Measurements from ENCODE around the gene BICRA. TPM values are rescaled to one million over a fixed set of nuclear protein-coding genes. Genes with fewer than 3 reads are reported as not detected.

BICRA gene
- polyA plus RNA-seq, 1 donor (not counting 4 experiments of a cell fraction or from before 2014, with no cell fraction given), result 0.42 TPM

GRCh38 chr19:47653856-47654255, 44.9 kb downstream of the BICRA start:
- peaks cover 50% of the 10 kb centered on the region for H3K79me2 ChIP-seq (ENCODE audit: control insufficient read depth, insufficient read depth, low read length)
- no peak overlapping the region for H3K4me3 ChIP-seq (ENCODE audit: control insufficient read depth in 2 of 3, extremely low read depth in 1 of 3, insufficient read depth in 2 of 3, low read depth in 1 of 3, low read length in 3 of 3)
- H4K20me1 ChIP-seq (ENCODE audit: control insufficient read depth, extremely low read depth, insufficient read depth, low read length), result no peaks in the 10 kb centered on the region
- H3K9ac ChIP-seq (ENCODE audit: control insufficient read depth, extremely low read depth, insufficient read depth, low read length), result no peak overlapping the region
- no peaks in the 10 kb centered on the region for H3K4me1 ChIP-seq (ENCODE audit: control insufficient read depth, extremely low read depth, insufficient read depth, low read length)
- dilution Hi-C loops (cut with MboI; ENCODE audit: extremely low pct_ligation_motif_present, low sequenced_read_pairs), result no loop called here
- FAIRE-seq, result no peak
- no peak for TF ChIP-seq EZH2 (IDR thresholded peaks at IDR 0.05; ENCODE audit: low read length)
- no peak for TF ChIP-seq CTCF (optimal IDR thresholded peaks at IDR 0.05 in 1 of 3, IDR thresholded peaks at IDR 0.05 in 1 of 3, conservative IDR thresholded peaks at IDR 0.05 in 1 of 3; ENCODE audit: extremely low read depth in 1 of 3, insufficient read depth in 2 of 3, low read length in 3 of 3)
- no peak overlapping the region for H2AFZ ChIP-seq (ENCODE audit: control insufficient read depth, low read length)
- peaks cover 4 to 7% of the 10 kb centered on the region in 2 experiments for H3K36me3 ChIP-seq (ENCODE audit: control insufficient read depth in 2 of 2, extremely low read depth in 1 of 2, insufficient read depth in 2 of 2, low read length in 2 of 2)
- no peaks in the 10 kb centered on the region for H3K27me3 ChIP-seq (ENCODE audit: control insufficient read depth, extremely low read depth, insufficient read depth, low read length)
- H3K4me2 ChIP-seq (ENCODE audit: control insufficient read depth, extremely low read depth, insufficient read depth, low read depth, low read length), result no peak overlapping the region
- no peaks in the 10 kb centered on the region for H3K9me1 ChIP-seq (ENCODE audit: control insufficient read depth, extremely low read depth, insufficient read depth, low read length)
- H3K9me3 ChIP-seq (ENCODE audit: control insufficient read depth, low read depth, low read length), result no peaks in the 10 kb centered on the region
- no peak for DNase-seq (ENCODE audit: low read depth, low spot score)
- no peak overlapping the region for H3K27ac ChIP-seq (ENCODE audit: control insufficient read depth, insufficient read depth, low read length)

GRCh38 chr19:47657719-47658118, 48.8 kb downstream of the BICRA start:
- dilution Hi-C loops (cut with MboI; ENCODE audit: extremely low pct_ligation_motif_present, low sequenced_read_pairs), result no loop called here
- H3K4me1 ChIP-seq (ENCODE audit: control insufficient read depth, extremely low read depth, insufficient read depth, low read length), result peaks cover 10% of the 10 kb centered on the region

More at GRCh38 chr19:47657719-47658118, 48.8 kb downstream of the BICRA start:
- Histone ChIP-seq H3K27me3 (ENCODE audit: control insufficient read depth, extremely low read depth, insufficient read depth, low read length) (no peaks in the 10 kb centered on the region), H3K4me2 (ENCODE audit: control insufficient read depth, extremely low read depth, insufficient read depth, low read depth, low read length) (no peak overlapping the region), H3K9me3 (ENCODE audit: control insufficient read depth, low read depth, low read length) (no peaks in the 10 kb centered on the region), H3K36me3 (ENCODE audit: control insufficient read depth in 2 of 2, extremely low read depth in 1 of 2, insufficient read depth in 2 of 2, low read length in 2 of 2) (peaks cover 0 to 4% of the 10 kb centered on the region in 2 experiments), H3K9me1 (ENCODE audit: control insufficient read depth, extremely low read depth, insufficient read depth, low read length) (peaks cover 2% of the 10 kb centered on the region), H2AFZ (ENCODE audit: control insufficient read depth, low read length) (no peak overlapping the region), H4K20me1 (ENCODE audit: control insufficient read depth, extremely low read depth, insufficient read depth, low read length) (peaks cover 3% of the 10 kb centered on the region), H3K79me2 (ENCODE audit: control insufficient read depth, insufficient read depth, low read length) (peaks cover 48% of the 10 kb centered on the region), H3K4me3 (ENCODE audit: control insufficient read depth in 2 of 3, extremely low read depth in 1 of 3, insufficient read depth in 2 of 3, low read depth in 1 of 3, low read length in 3 of 3) (no peak overlapping the region), H3K27ac (ENCODE audit: control insufficient read depth, insufficient read depth, low read length) (no peak overlapping the region), H3K9ac (ENCODE audit: control insufficient read depth, extremely low read depth, insufficient read depth, low read length) (no peak overlapping the region)
- no peak for FAIRE-seq
- no peak for TF ChIP-seq EZH2 (IDR thresholded peaks at IDR 0.05; ENCODE audit: low read length)
- no peak for TF ChIP-seq CTCF (optimal IDR thresholded peaks at IDR 0.05 in 1 of 3, IDR thresholded peaks at IDR 0.05 in 1 of 3, conservative IDR thresholded peaks at IDR 0.05 in 1 of 3; ENCODE audit: extremely low read depth in 1 of 3, insufficient read depth in 2 of 3, low read length in 3 of 3)
- DNase-seq (ENCODE audit: low read depth, low spot score), result no peak

Data from keratinocyte (primary cell).